HepG2 (cell line): Measurements from ENCODE around the gene DLL3. TPM values are rescaled to one million over a fixed set of nuclear protein-coding genes. Genes with fewer than 3 reads are reported as not detected.

Source experiments
- ATAC-seq: fragments of 200-7000 bp; cut with Tn5 transposase; 3 replicates; pipeline ENCODE4 v1.9.1; 2020; ENCODE audit warnings: mild to moderate bottlenecking, moderate library complexity
- BruUV-seq: library from RNA; stranded (reverse); fragments of 400-500 nt; replicated peaks from 2 replicates; lab custom pipeline; 2021; lab: Mats Ljungman, UMichigan
- CTCF ChIA-PET: fragments of 300-600 bp; formaldehyde crosslinking; extraction: SDS; loops from one replicate; lab custom pipeline; 2021; ENCODE audit warnings: low total read pairs, inconsistent platforms, low intra/inter-chr PET ratio; lab: Yijun Ruan, JAX
- POLR2A ChIA-PET: fragments of 350-600 bp; sonication (Branson Sonifier 250); formaldehyde crosslinking; loops from one replicate; lab custom pipeline; 2020; ENCODE audit warnings: antibody characterized with exemption, inconsistent platforms; lab: Yijun Ruan, JAX
- DNase-seq: peaks from one replicate; pipeline ENCODE4 v3.0.0-alpha.2; 2015; ENCODE audit warnings: low spot score
- FAIRE-seq: peaks from 3 replicates; lab custom pipeline; 2011; peaks lifted over from hg19 to GRCh38; lab: Jason Lieb, UNC
- H2AFZ ChIP-seq: one replicate; pipeline ENCODE4 v1.6.1; 2011; ENCODE audit warnings: low read length, inconsistent platforms
- H3K27ac ChIP-seq: fragments of 300-600 bp; 3 replicates; pipeline ENCODE4 v1.8.0; 2011; ENCODE audit warnings: mixed run types, mild to moderate bottlenecking, mixed read lengths, low read length, inconsistent platforms; ENCODE audit not compliant: insufficient read depth; ENCODE audit errors: extremely low read length
- H3K27me3 ChIP-seq, 2 experiments: fragments of 200-600 bp in 1 of 2; 2 replicates in 1 of 2; 3 replicates in 1 of 2; pipeline versions ENCODE4 v1.6.0 to v1.8.0; 2011; ENCODE audit warnings: low read length in 2 of 2, mild to moderate bottlenecking in 2 of 2, moderate library complexity in 2 of 2, inconsistent platforms in 1 of 2; ENCODE audit not compliant: insufficient read depth in 2 of 2, control insufficient read depth in 1 of 2
- H3K36me3 ChIP-seq, 2 experiments: fragments of 200-600 bp in 1 of 2; replicated peaks in 1 of 2; 2 replicates in 1 of 2; 3 replicates in 1 of 2; pipeline versions ENCODE4 v1.5.1 to v1.8.0; 2011; ENCODE audit warnings: low read length in 2 of 2, inconsistent platforms in 1 of 2; ENCODE audit not compliant: insufficient read depth in 2 of 2, control insufficient read depth in 1 of 2
- H3K4me1 ChIP-seq: 2 replicates; pipeline ENCODE4 v1.5.1; 2012; ENCODE audit warnings: low read length, inconsistent platforms; ENCODE audit not compliant: insufficient read depth
- H3K4me2 ChIP-seq: 2 replicates; pipeline ENCODE4 v1.6.0; 2011; ENCODE audit warnings: low read depth, low read length, inconsistent platforms
- H3K4me3 ChIP-seq, 3 experiments: fragments of 200-600 bp in 1 of 3; sonication (generic), shearing (Covaris generic) in 1 of 3; replicated peaks in 1 of 3; 2 replicates each; pipeline ENCODE4 v1.5.1; 2011 to 2016; ENCODE audit warnings: low read length in 3 of 3, inconsistent platforms in 2 of 3, low read depth in 2 of 3, mild to moderate bottlenecking in 2 of 3, control low read depth in 1 of 3, mixed read lengths in 1 of 3; ENCODE audit not compliant: insufficient read depth in 1 of 3
- H3K79me2 ChIP-seq: one replicate; pipeline ENCODE4 v1.6.1; 2011; ENCODE audit warnings: low read length, inconsistent platforms; ENCODE audit not compliant: insufficient read depth
- H3K9ac ChIP-seq: 2 replicates; pipeline ENCODE4 v1.6.0; 2011; ENCODE audit warnings: mild to moderate bottlenecking, low read depth, low read length, inconsistent platforms; ENCODE audit not compliant: insufficient read depth
- H3K9me3 ChIP-seq: 2 replicates; pipeline ENCODE4 v1.5.1; 2012; ENCODE audit warnings: mild to moderate bottlenecking, low read length
- H4K20me1 ChIP-seq: 2 replicates; pipeline ENCODE4 v1.6.0; 2011; ENCODE audit warnings: inconsistent platforms, mild to moderate bottlenecking, low read length, moderate library complexity; ENCODE audit not compliant: insufficient read depth
- AGO1 ChIP-seq: fragments of 200-400 bp; formaldehyde crosslinking; IDR thresholded peaks from 2 replicates; pipeline ENCODE4 v1.6.1; 2017; ENCODE audit warnings: mild to moderate bottlenecking, low read depth, low read length, moderate library complexity; ENCODE audit not compliant: poor library complexity, severe bottlenecking
- AHR ChIP-seq: IDR thresholded peaks from 2 replicates; pipeline ENCODE4 v1.6.1; 2018; ENCODE audit warnings: missing genetic modification reagents, missing compliant biosample characterization
- AKAP8 ChIP-seq: sonication (generic); formaldehyde crosslinking; IDR thresholded peaks from 2 replicates; pipeline ENCODE4 v1.5.1; 2020; ENCODE audit warnings: mild to moderate bottlenecking, missing genetic modification reagents
- ETS1 ChIP-seq: sonication (generic); formaldehyde crosslinking; IDR thresholded peaks from 2 replicates; pipeline ENCODE4 v1.4.0; 2020; ENCODE audit warnings: missing genetic modification reagents
- FOXK2 ChIP-seq: fragments of 450-650 bp; IDR thresholded peaks from 2 replicates; pipeline ENCODE4 v1.6.1; 2016
- GZF1 ChIP-seq: sonication (generic); formaldehyde crosslinking; IDR thresholded peaks from 2 replicates; pipeline ENCODE4 v1.5.1; 2020; ENCODE audit warnings: mild to moderate bottlenecking, missing genetic modification reagents
- NR3C1 ChIP-seq: sonication (generic); formaldehyde crosslinking; IDR thresholded peaks from 2 replicates; pipeline ENCODE4 v1.4.0; 2020; ENCODE audit warnings: missing genetic modification reagents
- SALL2 ChIP-seq: sonication (generic); formaldehyde crosslinking; IDR thresholded peaks from 2 replicates; pipeline ENCODE4 v1.8.1; 2023; ENCODE audit warnings: mild to moderate bottlenecking, missing genetic modification reagents, inconsistent platforms
- SMC3 ChIP-seq: IDR thresholded peaks from 2 replicates; pipeline ENCODE4 v1.6.1; 2011; ENCODE audit warnings: low read length, improper control_type of control experiment
- SP2 ChIP-seq: sonication (generic); formaldehyde crosslinking; IDR thresholded peaks from 2 replicates; pipeline ENCODE4 v1.5.1; 2020; ENCODE audit warnings: mild to moderate bottlenecking, missing genetic modification reagents
- TFDP2 ChIP-seq: sonication (generic); formaldehyde crosslinking; IDR thresholded peaks from 2 replicates; pipeline ENCODE4 v1.4.0; 2020; ENCODE audit warnings: missing genetic modification reagents
- ZC3H13 ChIP-seq: sonication (generic); formaldehyde crosslinking; IDR thresholded peaks from 2 replicates; pipeline ENCODE4 v1.8.1; 2023; ENCODE audit warnings: mild to moderate bottlenecking, missing genetic modification reagents, moderate library complexity
- ZMYM3 ChIP-seq: sonication (generic); formaldehyde crosslinking; IDR thresholded peaks from 2 replicates; pipeline ENCODE4 v1.5.1; 2020; ENCODE audit warnings: mild to moderate bottlenecking, missing genetic modification reagents
- ZNF816 ChIP-seq: sonication (generic); formaldehyde crosslinking; IDR thresholded peaks from 2 replicates; pipeline ENCODE4 v1.8.0; 2022; ENCODE audit warnings: missing genetic modification reagents, mild to moderate bottlenecking, borderline replicate concordance
- ZSCAN30 ChIP-seq: sonication (generic); formaldehyde crosslinking; IDR thresholded peaks from 2 replicates; pipeline ENCODE4 v1.5.0; 2020; ENCODE audit warnings: mild to moderate bottlenecking, missing genetic modification reagents
- WGBS: methylation state at CpG from one replicate; pipeline ENCODE4 v1.1.6; 2017; ENCODE audit warnings: low lambda C conversion rate; 5-methylcytosine and 5-hydroxymethylcytosine counted together
- in situ Hi-C: cut with HindIII; loops from 2 replicates; pipeline ENCODE4 v1.10.0; 2017; ENCODE audit warnings: low pct_unique_long_range_greater_than_20kb; ENCODE audit not compliant: extremely low pct_ligation_motif_present
- intact Hi-C: fragments of 100-400 bp; cut with micrococcal nuclease; formaldehyde crosslinking; loops from one replicate; pipeline ENCODE4 v1.10.0; 2022; ENCODE audit not compliant: unreplicated experiment
- polyA plus RNA-seq, 8 experiments: library from polyadenylated mRNA; depleted of rRNA in 3 of 8; stranded (reverse) in 7 of 8; unstranded in 1 of 8; fragments of >200 nt; fragmentation: Illumina TruSeq in 4 of 8; extraction: Trizol in 4 of 8; gene quantifications; 2 replicates each; pipeline versions ENCODE4 v1.2.1 to v1.2.3, GENCODE V29; 2011 to 2016; ENCODE audit warnings: low read depth in 4 of 8, missing spikeins in 1 of 8, mixed read lengths in 1 of 8; ENCODE audit not compliant: insufficient read depth in 1 of 8
- total RNA-seq, 5 experiments: library from RNA; depleted of rRNA; stranded (reverse); fragments of >200 nt; fragmentation: Illumina TruSeq; extraction: Trizol; gene quantifications; 2 replicates each; pipeline ENCODE4 v1.2.3, GENCODE V29; 2016; ENCODE audit warnings: low read depth in 1 of 5
- TF ChIP-seq, protein P1 (sequence below): sonication (generic); formaldehyde crosslinking; IDR thresholded peaks from 2 replicates; pipeline ENCODE4 v1.5.1; 2020; ENCODE audit warnings: mild to moderate bottlenecking, missing genetic modification reagents
- TF ChIP-seq, protein P2 (sequence below): sonication (generic); formaldehyde crosslinking; IDR thresholded peaks from 2 replicates; pipeline ENCODE4 v1.5.1; 2020; ENCODE audit warnings: missing genetic modification reagents, mild to moderate bottlenecking, borderline replicate concordance

Gene DLL3
- total and polyA plus RNA-seq, 2 of the 13 experiments (the other 11 are each of a cell fraction or from before 2014, with no cell fraction given): 0.35 to 0.55 TPM

GRCh38 chr19:39540333-39540673 lies 41.6 kb downstream of the DLL3 start (continued):
- TF ChIP-seq AGO1 (peak; percentile 14), SP2 (CRISPR knock-in tag) (no peak), GZF1 (CRISPR knock-in tag) (0 out of 2 replicates have a peak, but pooled peaks have one; percentile 3)
- TF ChIP-seq, protein P1, sequence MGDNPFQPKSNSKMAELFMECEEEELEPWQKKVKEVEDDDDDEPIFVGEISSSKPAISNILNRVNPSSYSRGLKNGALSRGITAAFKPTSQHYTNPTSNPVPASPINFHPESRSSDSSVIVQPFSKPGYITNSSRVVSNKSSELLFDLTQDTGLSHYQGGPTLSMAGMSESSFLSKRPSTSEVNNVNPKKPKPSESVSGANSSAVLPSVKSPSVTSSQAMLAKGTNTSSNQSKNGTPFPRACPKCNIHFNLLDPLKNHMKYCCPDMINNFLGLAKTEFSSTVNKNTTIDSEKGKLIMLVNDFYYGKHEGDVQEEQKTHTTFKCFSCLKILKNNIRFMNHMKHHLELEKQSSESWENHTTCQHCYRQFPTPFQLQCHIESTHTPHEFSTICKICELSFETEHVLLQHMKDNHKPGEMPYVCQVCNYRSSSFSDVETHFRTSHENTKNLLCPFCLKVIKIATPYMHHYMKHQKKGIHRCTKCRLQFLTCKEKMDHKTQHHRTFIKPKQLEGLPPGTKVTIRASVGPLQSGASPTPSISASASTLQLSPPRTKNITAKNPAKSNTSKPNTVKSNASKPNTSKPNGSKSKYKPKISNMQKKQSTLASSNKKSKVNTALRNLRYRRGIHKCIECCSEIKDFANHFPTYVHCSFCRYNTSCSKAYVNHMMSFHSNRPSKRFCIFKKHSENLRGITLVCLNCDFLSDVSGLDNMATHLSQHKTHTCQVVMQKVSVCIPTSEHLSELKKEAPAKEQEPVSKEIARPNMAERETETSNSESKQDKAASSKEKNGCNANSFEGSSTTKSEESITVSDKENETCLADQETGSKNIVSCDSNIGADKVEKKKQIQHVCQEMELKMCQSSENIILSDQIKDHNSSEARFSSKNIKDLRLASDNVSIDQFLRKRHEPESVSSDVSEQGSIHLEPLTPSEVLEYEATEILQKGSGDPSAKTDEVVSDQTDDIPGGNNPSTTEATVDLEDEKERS (CRISPR knock-in tag): no peak
- TF ChIP-seq, all 625 proteins: peak for 8

- ChIA-PET POLR2A (no interaction called here), CTCF (no interaction called here)
- FAIRE-seq: no peak
- no peak for TF ChIP-seq AKAP8 (CRISPR knock-in tag)
- TF ChIP-seq SALL2 (CRISPR knock-in tag): no peak
- TF ChIP-seq SMC3: no peak
- TF ChIP-seq AHR (CRISPR knock-in tag): no peak
- no peak for TF ChIP-seq ZNF816 (CRISPR knock-in tag)
- no peak for TF ChIP-seq FOXK2
- no peak for TF ChIP-seq ZC3H13 (CRISPR knock-in tag)
- no peak for TF ChIP-seq TFDP2 (CRISPR knock-in tag)
- no peak for TF ChIP-seq ZMYM3 (CRISPR knock-in tag)
- no peak for TF ChIP-seq ETS1 (CRISPR knock-in tag)
- TF ChIP-seq NR3C1: no peak
- TF ChIP-seq, protein P2, sequence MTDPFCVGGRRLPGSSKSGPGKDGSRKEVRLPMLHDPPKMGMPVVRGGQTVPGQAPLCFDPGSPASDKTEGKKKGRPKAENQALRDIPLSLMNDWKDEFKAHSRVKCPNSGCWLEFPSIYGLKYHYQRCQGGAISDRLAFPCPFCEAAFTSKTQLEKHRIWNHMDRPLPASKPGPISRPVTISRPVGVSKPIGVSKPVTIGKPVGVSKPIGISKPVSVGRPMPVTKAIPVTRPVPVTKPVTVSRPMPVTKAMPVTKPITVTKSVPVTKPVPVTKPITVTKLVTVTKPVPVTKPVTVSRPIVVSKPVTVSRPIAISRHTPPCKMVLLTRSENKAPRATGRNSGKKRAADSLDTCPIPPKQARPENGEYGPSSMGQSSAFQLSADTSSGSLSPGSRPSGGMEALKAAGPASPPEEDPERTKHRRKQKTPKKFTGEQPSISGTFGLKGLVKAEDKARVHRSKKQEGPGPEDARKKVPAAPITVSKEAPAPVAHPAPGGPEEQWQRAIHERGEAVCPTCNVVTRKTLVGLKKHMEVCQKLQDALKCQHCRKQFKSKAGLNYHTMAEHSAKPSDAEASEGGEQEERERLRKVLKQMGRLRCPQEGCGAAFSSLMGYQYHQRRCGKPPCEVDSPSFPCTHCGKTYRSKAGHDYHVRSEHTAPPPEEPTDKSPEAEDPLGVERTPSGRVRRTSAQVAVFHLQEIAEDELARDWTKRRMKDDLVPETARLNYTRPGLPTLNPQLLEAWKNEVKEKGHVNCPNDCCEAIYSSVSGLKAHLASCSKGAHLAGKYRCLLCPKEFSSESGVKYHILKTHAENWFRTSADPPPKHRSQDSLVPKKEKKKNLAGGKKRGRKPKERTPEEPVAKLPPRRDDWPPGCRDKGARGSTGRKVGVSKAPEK (CRISPR knock-in tag): no peak
- TF ChIP-seq ZSCAN30: no peak
Observed at GRCh38 chr19:39542206-39542605, 43.5 kb downstream of the DLL3 start.

More at GRCh38 chr19:39542206-39542605, 43.5 kb downstream of the DLL3 start:
- H3K27ac ChIP-seq: no peak overlapping the region
- DNase-seq: no peak
- intact Hi-C loops (no loop called here), in situ Hi-C loops (no loop called here)
- no peak overlapping the region for H2AFZ ChIP-seq
- no peaks in the 10 kb centered on the region for H3K9me3 ChIP-seq
- 35% methylated on average over 2 of the region's 2 CpGs for WGBS
- H3K9ac ChIP-seq: no peak overlapping the region
- no peak for ATAC-seq
- H4K20me1 ChIP-seq: no peaks in the 10 kb centered on the region
- H3K27me3 ChIP-seq: peaks cover under 1 to 11% of the 10 kb centered on the region in 2 experiments; a peak in 2 of 5 replicates
- peaks cover 34% of the 10 kb centered on the region for H3K4me1 ChIP-seq
- H3K36me3 ChIP-seq: no peaks in the 10 kb centered on the region
- no peak overlapping the region for H3K4me2 ChIP-seq
- no peak overlapping the region for H3K4me3 ChIP-seq
- H3K79me2 ChIP-seq: peaks cover 15% of the 10 kb centered on the region
- BruUV-seq: no TSS peak
